ENCODE data around the gene BRI3BP.

DNA sequence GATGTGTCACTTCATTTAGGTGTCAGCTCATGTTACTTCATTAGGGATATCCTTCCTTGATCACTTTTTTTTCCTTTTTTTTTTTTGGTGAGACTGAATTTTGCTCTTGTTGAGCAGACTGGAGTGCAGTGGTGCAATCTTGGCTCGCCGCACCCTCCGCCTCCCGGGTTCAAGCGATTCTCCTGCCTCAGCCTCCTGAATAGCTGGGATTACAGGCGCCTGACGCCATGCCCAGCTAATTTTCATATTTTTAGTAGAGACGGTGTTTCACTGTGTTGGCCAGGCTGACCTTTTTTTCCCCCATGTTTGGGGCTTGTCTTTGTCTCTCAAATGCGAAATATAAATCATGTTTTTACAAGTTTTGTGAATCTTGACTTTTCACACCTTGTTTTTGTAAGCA, 62.1 kb downstream of the BRI3BP start:
- TF ChIP-seq, protein P1, sequence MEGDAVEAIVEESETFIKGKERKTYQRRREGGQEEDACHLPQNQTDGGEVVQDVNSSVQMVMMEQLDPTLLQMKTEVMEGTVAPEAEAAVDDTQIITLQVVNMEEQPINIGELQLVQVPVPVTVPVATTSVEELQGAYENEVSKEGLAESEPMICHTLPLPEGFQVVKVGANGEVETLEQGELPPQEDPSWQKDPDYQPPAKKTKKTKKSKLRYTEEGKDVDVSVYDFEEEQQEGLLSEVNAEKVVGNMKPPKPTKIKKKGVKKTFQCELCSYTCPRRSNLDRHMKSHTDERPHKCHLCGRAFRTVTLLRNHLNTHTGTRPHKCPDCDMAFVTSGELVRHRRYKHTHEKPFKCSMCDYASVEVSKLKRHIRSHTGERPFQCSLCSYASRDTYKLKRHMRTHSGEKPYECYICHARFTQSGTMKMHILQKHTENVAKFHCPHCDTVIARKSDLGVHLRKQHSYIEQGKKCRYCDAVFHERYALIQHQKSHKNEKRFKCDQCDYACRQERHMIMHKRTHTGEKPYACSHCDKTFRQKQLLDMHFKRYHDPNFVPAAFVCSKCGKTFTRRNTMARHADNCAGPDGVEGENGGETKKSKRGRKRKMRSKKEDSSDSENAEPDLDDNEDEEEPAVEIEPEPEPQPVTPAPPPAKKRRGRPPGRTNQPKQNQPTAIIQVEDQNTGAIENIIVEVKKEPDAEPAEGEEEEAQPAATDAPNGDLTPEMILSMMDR (IDR thresholded peaks at IDR 0.05) = no peak
- TF ChIP-seq POLR2AphosphoS5 (IDR thresholded peaks at IDR 0.05; ENCODE audit: insufficient read depth in 1 of 2, low read depth in 1 of 2) (no peak), POLR2A (IDR thresholded peaks at IDR 0.05) (no peak)
